Neuronal stem cell (in vitro differentiated cells): Measurements from ENCODE around the gene ABI3BP.

Experiments
- DNase-seq: peaks from one replicate; pipeline ENCODE4 v3.0.0-alpha.2; 2013; ENCODE audit warnings: low spot score
- H2AFZ ChIP-seq: one replicate; pipeline ENCODE4 v1.6.1; 2013; ENCODE audit warnings: mild to moderate bottlenecking, low read length, inconsistent platforms
- H2AK5ac ChIP-seq: 2 replicates; pipeline ENCODE4 v1.6.1; 2013; ENCODE audit warnings: low read depth, mild to moderate bottlenecking, inconsistent platforms, low read length, moderate library complexity, mixed read lengths
- H2BK120ac ChIP-seq: 2 replicates; pipeline ENCODE4 v1.6.1; 2013; ENCODE audit warnings: low read depth, mild to moderate bottlenecking, inconsistent platforms, low read length, moderate library complexity, mixed read lengths
- H2BK12ac ChIP-seq: one replicate; pipeline ENCODE4 v1.6.1; 2013; ENCODE audit warnings: low read length, inconsistent platforms
- H2BK15ac ChIP-seq: 2 replicates; pipeline ENCODE4 v1.6.1; 2013; ENCODE audit warnings: mild to moderate bottlenecking, low read length, inconsistent platforms, mixed read lengths
- H2BK5ac ChIP-seq: one replicate; pipeline ENCODE4 v1.6.1; 2013; ENCODE audit warnings: inconsistent platforms, mild to moderate bottlenecking, low read length, moderate library complexity
- H3K14ac ChIP-seq: one replicate; pipeline ENCODE4 v1.6.1; 2013; ENCODE audit warnings: low read length, inconsistent platforms
- H3K18ac ChIP-seq: 2 replicates; pipeline ENCODE4 v1.6.1; 2013; ENCODE audit warnings: low read length, inconsistent platforms
- H3K23ac ChIP-seq: 2 replicates; pipeline ENCODE4 v1.6.1; 2013; ENCODE audit warnings: low read depth, mild to moderate bottlenecking, mixed read lengths, low read length, inconsistent platforms; ENCODE audit not compliant: poor library complexity
- H3K27ac ChIP-seq: replicated peaks from 3 replicates; pipeline ENCODE4 v1.5.1; 2013; ENCODE audit warnings: low read length, inconsistent platforms
- H3K27me3 ChIP-seq, 3 experiments: 2 replicates each; pipeline ENCODE4 v1.6.1; 2013; ENCODE audit warnings: low read length in 3 of 3, mild to moderate bottlenecking in 2 of 3, inconsistent platforms in 1 of 3, low read depth in 1 of 3, mixed read lengths in 1 of 3, moderate library complexity in 1 of 3; ENCODE audit not compliant: control insufficient read depth in 3 of 3, insufficient read depth in 3 of 3
- H3K36me3 ChIP-seq, 2 donors: replicated peaks in 1 of 2; 2 replicates each; pipeline ENCODE4 v1.6.1; 2013; ENCODE audit warnings: low read length in 2 of 2; ENCODE audit not compliant: control insufficient read depth in 2 of 2, insufficient read depth in 2 of 2
- H3K4ac ChIP-seq: 2 replicates; pipeline ENCODE4 v1.6.1; 2013; ENCODE audit warnings: inconsistent platforms, mild to moderate bottlenecking, low read length, moderate library complexity
- H3K4me1 ChIP-seq, 2 donors: 1 replicate in 1 of 2; 2 replicates in 1 of 2; pipeline ENCODE4 v1.6.1; 2013; ENCODE audit warnings: low read length in 2 of 2, low read depth in 1 of 2; ENCODE audit not compliant: control insufficient read depth in 2 of 2, insufficient read depth in 1 of 2
- H3K4me2 ChIP-seq: one replicate; pipeline ENCODE4 v1.6.1; 2013; ENCODE audit warnings: mild to moderate bottlenecking, low read length, inconsistent platforms; ENCODE audit not compliant: insufficient read depth, poor library complexity, severe bottlenecking
- H3K4me3 ChIP-seq, 2 donors: 2 replicates each; pipeline ENCODE4 v1.5.1; 2013; ENCODE audit warnings: low read length in 2 of 2, mild to moderate bottlenecking in 2 of 2, inconsistent platforms in 1 of 2, moderate library complexity in 1 of 2
- H3K79me1 ChIP-seq: one replicate; pipeline ENCODE4 v1.6.1; 2013; ENCODE audit warnings: low read depth, mild to moderate bottlenecking, inconsistent platforms, low read length, moderate library complexity
- H3K9ac ChIP-seq: one replicate; pipeline ENCODE4 v1.6.1; 2013; ENCODE audit warnings: mild to moderate bottlenecking, low read depth, low read length, inconsistent platforms; ENCODE audit not compliant: poor library complexity
- H3K9me3 ChIP-seq, 2 donors: replicated peaks in 1 of 2; 2 replicates each; pipeline versions ENCODE3 to v1.6.1; 2013; ENCODE audit warnings: low read length in 2 of 2, mild to moderate bottlenecking in 2 of 2, inconsistent platforms in 1 of 2, low read depth in 1 of 2, mixed read lengths in 1 of 2, moderate library complexity in 1 of 2; ENCODE audit not compliant: control insufficient read depth in 2 of 2, insufficient read depth in 1 of 2
- H4K8ac ChIP-seq: one replicate; pipeline ENCODE4 v1.6.1; 2013; ENCODE audit warnings: low read depth, mild to moderate bottlenecking, inconsistent platforms, low read length, moderate library complexity
- H4K91ac ChIP-seq: one replicate; pipeline ENCODE4 v1.6.1; 2013; ENCODE audit warnings: low read length, low read depth, mild to moderate bottlenecking, inconsistent platforms; ENCODE audit not compliant: poor library complexity
- WGBS, 2 donors: extraction: QIAGEN DNeasy Blood & Tissue Kit; methylation state at CpG; one replicate each; pipeline ENCODE4 v1.1.7; 2013; ENCODE audit warnings: missing lambda C conversion rate in 2 of 2, mixed read lengths in 1 of 2; ENCODE audit not compliant: insufficient read length in 2 of 2, insufficient replicate concordance in 1 of 2; ENCODE audit errors: extremely low coverage in 2 of 2; 5-methylcytosine and 5-hydroxymethylcytosine counted together

ABI3BP gene

DNA sequence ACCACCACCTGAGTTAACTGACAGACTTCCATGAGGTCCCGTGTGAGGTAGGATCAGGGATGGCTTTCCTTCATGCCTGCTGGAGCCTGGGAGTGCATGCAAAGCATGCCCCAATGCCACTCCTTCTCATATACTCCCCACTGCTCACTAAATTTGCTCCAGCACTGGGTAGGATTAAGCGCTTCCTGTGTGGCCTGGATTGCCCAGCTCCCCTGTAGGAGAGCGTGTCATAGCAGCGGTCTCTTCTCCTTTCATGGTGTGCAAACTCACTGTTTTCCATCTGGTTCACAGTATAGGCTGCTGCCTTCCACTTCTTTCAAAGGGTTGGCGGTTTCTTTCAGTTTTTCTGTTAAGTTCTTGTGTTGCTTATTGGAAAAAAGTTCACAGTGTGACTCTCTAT is 34.1 kb upstream of the ABI3BP start:
- H2BK15ac ChIP-seq: no peak overlapping the region
- WGBS, 2 donors: no CpG with 5 or more reads among the region's 5 CpGs
- no peak overlapping the region for H2AFZ ChIP-seq
- H3K79me1 ChIP-seq: no peaks in the 10 kb centered on the region
- H3K27ac ChIP-seq: no peak overlapping the region
- H2BK5ac ChIP-seq: no peak overlapping the region
- no peaks in the 10 kb centered on the region for H3K27me3 ChIP-seq
- no peak overlapping the region for H2BK12ac ChIP-seq
- no peak overlapping the region for H2AK5ac ChIP-seq
- H3K9ac ChIP-seq: no peak overlapping the region
- H4K91ac ChIP-seq: no peak overlapping the region
- no peak for DNase-seq
- H3K9me3 ChIP-seq: no peaks in the 10 kb centered on the region
- no peak overlapping the region for H3K4ac ChIP-seq
- H4K8ac ChIP-seq: no peak overlapping the region
- no peak overlapping the region for H3K23ac ChIP-seq
- H3K4me1 ChIP-seq: no peaks in the 10 kb centered on the region
- H3K18ac ChIP-seq: no peak overlapping the region
- no peaks in the 10 kb centered on the region for H3K36me3 ChIP-seq
- H3K14ac ChIP-seq: no peak overlapping the region
- H2BK120ac ChIP-seq: no peak overlapping the region
- H3K4me3 ChIP-seq: no peak overlapping the region
- no peak overlapping the region for H3K4me2 ChIP-seq

DNA sequence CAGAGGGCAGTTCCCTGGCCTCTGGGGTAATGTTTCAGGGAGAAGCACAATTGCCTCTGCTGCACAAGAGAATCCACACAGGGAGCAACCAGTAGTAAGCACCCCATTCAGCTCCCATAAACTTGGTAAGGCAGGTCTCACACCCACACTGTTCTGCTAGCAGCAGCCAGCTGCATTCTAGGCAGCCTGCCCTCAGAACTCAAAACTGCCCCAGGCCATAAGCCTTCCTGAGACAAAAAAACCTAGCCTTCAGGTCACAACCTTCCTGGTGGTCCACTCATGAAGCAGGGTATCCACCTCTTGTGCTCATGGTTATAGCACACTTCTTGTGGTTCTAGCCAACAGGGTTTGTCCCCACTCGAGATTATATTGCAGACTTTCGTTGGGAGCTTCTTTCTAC is 33.7 kb upstream of the ABI3BP start:
- Histone ChIP-seq H3K27ac (no peak overlapping the region), H2AFZ (no peak overlapping the region), H3K23ac (no peak overlapping the region), H2BK15ac (no peak overlapping the region), H4K8ac (no peak overlapping the region), H2BK120ac (no peak overlapping the region), H2AK5ac (no peak overlapping the region), H3K14ac (no peak overlapping the region), H3K4me1 (no peaks in the 10 kb centered on the region), H3K9ac (no peak overlapping the region), H3K4ac (no peak overlapping the region), H2BK5ac (no peak overlapping the region), H3K18ac (no peak overlapping the region), H3K4me3 (no peak overlapping the region), H3K4me2 (no peak overlapping the region), H3K9me3 (no peaks in the 10 kb centered on the region), H2BK12ac (no peak overlapping the region), H3K36me3 (no peaks in the 10 kb centered on the region), H3K27me3 (no peaks in the 10 kb centered on the region), H4K91ac (no peak overlapping the region), H3K79me1 (no peaks in the 10 kb centered on the region)
- WGBS, 2 donors: no CpG with 5 or more reads among the region's 2 CpGs
- no peak for DNase-seq

DNA sequence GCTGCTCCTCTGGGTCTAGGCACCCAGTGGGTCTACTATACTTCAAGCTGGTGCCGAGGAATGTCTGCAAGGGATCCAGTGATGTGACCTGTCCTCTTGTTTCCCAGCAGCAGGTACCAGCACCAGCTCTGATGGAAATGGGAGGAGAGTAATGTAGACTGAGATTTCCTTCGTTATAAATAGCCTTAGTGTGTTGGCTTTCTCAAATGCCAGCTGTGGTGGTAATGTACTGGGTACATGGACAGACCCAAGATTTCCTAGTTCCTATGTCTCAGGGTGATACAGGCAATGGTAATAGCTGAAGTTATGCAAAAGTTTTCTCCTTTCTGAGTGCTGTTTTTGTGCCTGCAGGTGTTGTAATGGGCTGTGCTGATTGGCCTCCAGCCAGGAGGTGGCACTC is 33.0 kb upstream of the ABI3BP start:
- Histone ChIP-seq H4K91ac (no peak overlapping the region), H3K18ac (no peak overlapping the region), H3K4ac (no peak overlapping the region), H2BK15ac (no peak overlapping the region), H2BK5ac (no peak overlapping the region), H2AK5ac (no peak overlapping the region), H2BK120ac (no peak overlapping the region), H2AFZ (no peak overlapping the region), H3K9me3 (no peaks in the 10 kb centered on the region), H3K9ac (no peak overlapping the region), H3K23ac (no peak overlapping the region), H3K14ac (no peak overlapping the region), H3K27ac (no peak overlapping the region), H2BK12ac (no peak overlapping the region), H4K8ac (no peak overlapping the region), H3K4me3 (no peak overlapping the region), H3K4me2 (no peak overlapping the region), H3K36me3 (no peaks in the 10 kb centered on the region), H3K79me1 (no peaks in the 10 kb centered on the region), H3K4me1 (no peaks in the 10 kb centered on the region), H3K27me3 (no peaks in the 10 kb centered on the region)
- no CpG with 5 or more reads among the region's 2 CpGs for whole genome bisulfite sequencing, 2 donors
- no peak for DNase-seq

DNA sequence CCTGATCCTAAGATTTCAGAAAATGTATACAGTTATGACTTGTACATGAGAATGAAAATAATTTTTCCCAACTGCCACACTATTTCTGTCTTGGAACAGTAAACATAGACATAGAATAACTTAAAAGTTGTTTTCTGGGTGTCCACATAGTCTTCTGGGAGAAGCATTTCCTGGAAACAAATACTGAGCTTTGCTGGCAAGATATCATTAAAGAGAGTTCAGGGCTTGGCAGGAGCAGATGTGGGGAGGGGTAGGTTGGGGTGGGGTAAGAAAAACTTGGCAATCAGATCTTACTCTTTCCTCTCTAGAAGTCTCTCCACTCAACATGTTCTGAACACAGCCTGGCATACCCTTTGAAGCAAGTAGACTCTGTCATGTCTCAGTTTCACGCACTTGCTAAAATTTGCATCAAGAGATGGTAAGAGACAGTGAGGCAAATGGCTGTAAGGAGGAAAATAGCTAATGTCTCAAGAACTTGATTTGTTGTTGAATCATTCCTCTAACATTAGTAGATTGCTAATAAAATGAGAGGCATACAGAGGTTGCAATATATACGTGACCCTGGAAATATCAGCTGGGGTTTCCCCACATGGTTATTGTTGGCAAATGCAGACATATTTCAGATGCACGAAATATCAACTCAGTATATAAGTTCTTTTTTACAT is 27.3 kb upstream of the ABI3BP start:
- H3K4ac ChIP-seq: no peak overlapping the region
- H3K27ac ChIP-seq: no peak overlapping the region

More for the DNA sequence above, 27.3 kb upstream of the ABI3BP start:
- no peaks in the 10 kb centered on the region for H3K27me3 ChIP-seq
- no peak overlapping the region for H4K91ac ChIP-seq
- H3K23ac ChIP-seq: no peak overlapping the region
- H3K4me3 ChIP-seq: no peak overlapping the region
- no peak overlapping the region for H3K14ac ChIP-seq
- H2BK12ac ChIP-seq: no peak overlapping the region
- no peaks in the 10 kb centered on the region for H3K36me3 ChIP-seq
- no peak overlapping the region for H3K4me2 ChIP-seq
- H2AK5ac ChIP-seq: no peak overlapping the region
- no peaks in the 10 kb centered on the region for H3K79me1 ChIP-seq
- H2BK120ac ChIP-seq: no peak overlapping the region
- no peaks in the 10 kb centered on the region for H3K9me3 ChIP-seq
- no peak for DNase-seq
- H4K8ac ChIP-seq: no peak overlapping the region
- no peak overlapping the region for H2BK15ac ChIP-seq
- no peak overlapping the region for H2BK5ac ChIP-seq
- no peak overlapping the region for H3K18ac ChIP-seq
- H3K4me1 ChIP-seq: no peaks in the 10 kb centered on the region
- no peak overlapping the region for H3K9ac ChIP-seq
- no CpG with 5 or more reads among the region's 3 CpGs for WGBS, 2 donors
- no peak overlapping the region for H2AFZ ChIP-seq
